Stimulated activated naive CD8-positive, alpha-beta T cell treated with anti-CD3 and anti-CD28 coated beads, Interleukin-15, Interleukin-2, amounts not matched to agents 100 ng/mL and 50 ng/mL, for 24 hours (primary cell): Measurements from ENCODE around the gene LAPTM5.

ENCODE experiments used
- H3K27ac Mint-ChIP-seq: one replicate; pipeline ENCODE4 v1.8.0; 2021; ENCODE audit warnings: mild to moderate bottlenecking, mixed read lengths
- H3K27me3 Mint-ChIP-seq: one replicate; pipeline ENCODE4 v1.8.0; 2021; ENCODE audit warnings: mixed read lengths
- H3K36me3 Mint-ChIP-seq: one replicate; pipeline ENCODE4 v1.8.0; 2021; ENCODE audit warnings: low read depth, mixed read lengths
- H3K4me1 Mint-ChIP-seq: one replicate; pipeline ENCODE4 v1.8.0; 2021; ENCODE audit warnings: low read depth, mixed read lengths
- H3K4me3 Mint-ChIP-seq: one replicate; pipeline ENCODE4 v1.8.0; 2021; ENCODE audit warnings: mild to moderate bottlenecking, mixed read lengths
- H3K9me3 Mint-ChIP-seq: one replicate; pipeline ENCODE4 v1.8.0; 2021; ENCODE audit warnings: mixed read lengths

The LAPTM5 gene

GRCh38 chr1:30757352-30758120 is at the start of gene LAPTM5:
LAPTM5 (minus strand) TSS chr1:30757774; CDS start chr1:30757745, 29 bp downstream.
- Mint-ChIP-seq H3K4me1 (peaks cover 97% of the 10 kb centered on the region), H3K36me3 (peaks cover 17% of the 10 kb centered on the region), H3K9me3 (no peaks in the 10 kb centered on the region), H3K4me3 (peak within 1 kb of the TSS; percentile 94), H3K27ac (peak within 1 kb of the TSS; percentile 97), H3K27me3 (no peaks in the 10 kb centered on the region)

DNA sequence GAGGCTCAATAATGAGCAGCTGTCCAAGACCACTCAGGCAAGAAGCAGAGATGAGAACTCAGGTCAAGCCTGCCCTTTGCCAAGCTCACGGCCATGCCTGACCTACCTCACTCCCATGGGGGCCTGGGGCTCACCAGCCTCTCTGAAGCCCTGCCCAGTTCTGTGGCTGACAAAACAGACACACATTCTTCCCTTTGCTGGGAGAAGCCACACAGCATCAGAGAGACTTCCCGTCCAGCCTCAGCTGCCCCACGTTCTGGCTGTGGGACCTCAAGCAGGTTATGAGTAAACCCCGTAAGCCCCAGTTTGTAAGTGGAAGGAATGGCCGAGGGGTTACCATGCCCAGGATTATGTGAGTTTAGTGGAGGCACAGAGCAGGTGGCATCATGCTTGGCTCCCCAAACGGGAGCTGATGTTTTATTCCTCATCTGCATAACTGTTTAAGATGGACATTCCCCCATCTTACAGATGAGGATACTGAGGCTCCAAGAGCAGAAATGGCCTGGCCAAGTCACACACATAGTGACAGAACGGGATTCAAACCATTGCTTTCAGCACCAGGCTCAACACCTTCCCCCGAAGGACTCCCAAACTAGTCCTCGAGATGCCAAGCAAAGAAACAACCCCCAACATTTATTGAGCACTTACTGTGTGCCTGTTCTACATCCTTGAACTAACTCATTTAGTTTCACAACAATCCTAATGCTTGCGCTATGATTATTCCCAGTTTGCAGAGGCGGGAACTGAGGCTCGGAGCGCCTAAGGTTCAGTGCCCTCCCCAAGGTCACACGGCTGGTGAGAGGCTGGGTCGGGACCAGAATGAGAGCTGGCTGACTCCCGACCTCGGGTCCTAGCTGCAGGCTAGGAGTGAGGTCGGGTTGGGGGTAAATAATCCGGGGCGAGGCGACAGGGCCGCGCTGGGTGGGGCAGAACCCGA is 49.1 kb upstream of the LAPTM5 start:
- no peak overlapping the region for H3K27ac Mint-ChIP-seq
- peaks cover 63% of the 10 kb centered on the region for H3K27me3 Mint-ChIP-seq
- H3K36me3 Mint-ChIP-seq, result no peaks in the 10 kb centered on the region
- no peaks in the 10 kb centered on the region for H3K9me3 Mint-ChIP-seq
- H3K4me1 Mint-ChIP-seq, result no peaks in the 10 kb centered on the region
- no peak overlapping the region for H3K4me3 Mint-ChIP-seq

GRCh38 chr1:30805304-30806003 is 47.9 kb upstream of the LAPTM5 start:
- H3K36me3 Mint-ChIP-seq, result no peaks in the 10 kb centered on the region
- no peak overlapping the region for H3K4me3 Mint-ChIP-seq
- no peaks in the 10 kb centered on the region for H3K4me1 Mint-ChIP-seq
- no peak overlapping the region for H3K27ac Mint-ChIP-seq
- no peaks in the 10 kb centered on the region for H3K9me3 Mint-ChIP-seq
- H3K27me3 Mint-ChIP-seq, result peaks cover 57% of the 10 kb centered on the region

- H3K4me1 Mint-ChIP-seq, result no peaks in the 10 kb centered on the region
- H3K4me3 Mint-ChIP-seq, result no peak overlapping the region
- peaks cover 53% of the 10 kb centered on the region for H3K27me3 Mint-ChIP-seq
- H3K36me3 Mint-ChIP-seq, result no peaks in the 10 kb centered on the region
- no peak overlapping the region for H3K27ac Mint-ChIP-seq
- no peaks in the 10 kb centered on the region for H3K9me3 Mint-ChIP-seq
Observed at GRCh38 chr1:30804822-30805221, 47.2 kb upstream of the LAPTM5 start.

DNA sequence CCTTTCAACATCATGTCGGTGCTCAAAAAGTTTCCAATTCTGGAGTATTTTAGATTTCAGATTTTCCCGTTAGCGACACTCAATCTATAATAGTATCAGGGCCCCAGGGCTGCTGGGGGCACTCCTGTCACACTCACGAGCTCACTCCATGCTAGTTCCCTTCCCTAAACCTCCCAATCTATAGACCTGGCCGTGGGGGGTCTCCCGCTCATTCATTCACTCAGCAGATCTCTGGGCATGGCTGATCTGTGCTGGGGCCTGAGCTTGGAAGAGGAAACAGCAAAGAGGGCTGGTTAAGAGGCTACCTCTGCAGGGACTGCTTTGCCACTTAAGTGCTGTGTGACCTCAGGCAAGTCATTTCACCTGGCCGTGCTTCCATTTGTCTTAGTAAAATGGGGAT is 46.8 kb upstream of the LAPTM5 start:
- Mint-ChIP-seq H3K9me3 (no peaks in the 10 kb centered on the region), H3K27ac (no peak overlapping the region), H3K27me3 (peaks cover 51% of the 10 kb centered on the region), H3K36me3 (no peaks in the 10 kb centered on the region), H3K4me3 (no peak overlapping the region), H3K4me1 (no peaks in the 10 kb centered on the region)

DNA sequence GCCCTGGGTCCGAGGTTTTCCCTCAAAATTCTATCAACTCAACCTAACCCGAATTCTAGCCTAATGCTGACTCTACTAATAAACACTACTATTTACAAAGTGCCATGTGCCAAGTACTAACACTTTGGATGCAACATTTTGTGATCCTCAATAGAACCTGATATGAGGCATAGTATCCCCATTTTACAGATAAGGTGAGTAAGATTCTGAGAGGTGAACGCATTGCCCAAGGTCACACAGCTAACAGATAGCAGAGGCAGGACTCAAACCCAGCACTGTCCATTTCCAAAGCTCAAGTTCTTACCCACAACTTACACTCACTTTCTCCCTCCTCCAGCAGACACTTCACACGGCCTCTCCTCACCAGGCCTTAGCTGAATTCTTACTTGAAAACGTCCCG is 46.0 kb upstream of the LAPTM5 start:
- Mint-ChIP-seq H3K4me3 (no peak overlapping the region), H3K4me1 (peaks cover 4% of the 10 kb centered on the region), H3K27me3 (peaks cover 47% of the 10 kb centered on the region), H3K9me3 (no peaks in the 10 kb centered on the region), H3K27ac (no peak overlapping the region), H3K36me3 (no peaks in the 10 kb centered on the region)

DNA sequence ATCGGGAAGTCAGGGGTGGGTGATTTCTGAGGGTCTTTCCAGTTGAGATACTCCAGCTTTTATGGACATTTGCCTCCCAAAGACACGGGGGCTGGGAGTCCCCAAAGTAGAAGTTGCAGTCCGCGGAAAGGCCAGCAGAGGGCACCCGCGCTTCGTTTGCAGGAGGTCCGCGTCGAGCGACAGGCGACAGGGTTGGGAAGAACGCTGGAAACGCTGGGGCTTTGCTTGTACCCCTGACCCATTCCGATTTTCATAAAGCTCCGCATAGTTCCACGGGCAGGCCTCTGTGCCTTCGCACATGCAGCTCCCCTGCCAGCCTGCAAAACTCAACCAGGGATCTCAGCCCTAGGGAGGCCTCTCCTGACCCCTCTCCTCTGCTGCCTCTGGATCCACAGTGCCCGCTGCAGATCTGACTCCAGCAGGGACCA is 44.2 kb upstream of the LAPTM5 start:
- Mint-ChIP-seq H3K36me3 (no peaks in the 10 kb centered on the region), H3K4me3 (no peak overlapping the region), H3K27ac (no peak overlapping the region), H3K4me1 (peaks cover 10% of the 10 kb centered on the region), H3K27me3 (peaks cover 36% of the 10 kb centered on the region), H3K9me3 (no peaks in the 10 kb centered on the region)

DNA sequence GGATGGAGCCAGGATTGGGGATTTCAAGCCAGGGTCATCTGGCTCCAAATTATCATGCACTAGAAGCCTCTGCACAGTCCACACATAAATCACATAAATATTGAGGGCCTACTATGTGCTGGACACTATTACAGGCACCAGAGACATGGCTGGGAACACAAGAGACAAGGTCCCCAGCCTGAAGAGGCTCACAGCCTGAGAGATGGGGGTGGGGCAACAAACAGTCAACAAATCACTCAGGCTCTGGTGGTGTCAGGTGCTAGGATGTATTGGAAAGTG is 41.6 kb upstream of the LAPTM5 start:
- Mint-ChIP-seq H3K4me3 (no peak overlapping the region), H3K36me3 (no peaks in the 10 kb centered on the region), H3K4me1 (peaks cover 10% of the 10 kb centered on the region), H3K27me3 (peaks cover 15% of the 10 kb centered on the region), H3K9me3 (no peaks in the 10 kb centered on the region), H3K27ac (no peak overlapping the region)

- Mint-ChIP-seq H3K27me3 (peaks cover 9% of the 10 kb centered on the region), H3K4me3 (no peak overlapping the region), H3K9me3 (no peaks in the 10 kb centered on the region), H3K27ac (no peak overlapping the region), H3K36me3 (no peaks in the 10 kb centered on the region), H3K4me1 (peaks cover 10% of the 10 kb centered on the region)
Observed at GRCh38 chr1:30798389-30799232, 41.0 kb upstream of the LAPTM5 start.

- H3K27me3 Mint-ChIP-seq, result no peaks in the 10 kb centered on the region
Observed at GRCh38 chr1:30795026-30795425, 37.5 kb upstream of the LAPTM5 start.

GRCh38 chr1:30794260-30794659 is 36.7 kb upstream of the LAPTM5 start:
- no peak overlapping the region for H3K27ac Mint-ChIP-seq
- peaks cover 5% of the 10 kb centered on the region for H3K27me3 Mint-ChIP-seq
- H3K9me3 Mint-ChIP-seq, result no peaks in the 10 kb centered on the region
- peaks cover 18% of the 10 kb centered on the region for H3K4me1 Mint-ChIP-seq
- H3K36me3 Mint-ChIP-seq, result no peaks in the 10 kb centered on the region
- no peak overlapping the region for H3K4me3 Mint-ChIP-seq

More at GRCh38 chr1:30795026-30795425, 37.5 kb upstream of the LAPTM5 start:
- H3K36me3 Mint-ChIP-seq, result no peaks in the 10 kb centered on the region
- peaks cover 18% of the 10 kb centered on the region for H3K4me1 Mint-ChIP-seq
- H3K4me3 Mint-ChIP-seq, result no peak overlapping the region
- no peaks in the 10 kb centered on the region for H3K9me3 Mint-ChIP-seq
- H3K27ac Mint-ChIP-seq, result no peak overlapping the region

GRCh38 chr1:30793209-30793608 is 35.6 kb upstream of the LAPTM5 start:
- Mint-ChIP-seq H3K4me3 (no peak overlapping the region), H3K27me3 (peaks cover 10% of the 10 kb centered on the region), H3K9me3 (no peaks in the 10 kb centered on the region), H3K27ac (no peak overlapping the region), H3K36me3 (no peaks in the 10 kb centered on the region), H3K4me1 (peaks cover 11% of the 10 kb centered on the region)

GRCh38 chr1:30791868-30792267 is 34.3 kb upstream of the LAPTM5 start:
- Mint-ChIP-seq H3K27me3 (peaks cover 11% of the 10 kb centered on the region), H3K9me3 (no peaks in the 10 kb centered on the region), H3K4me3 (no peak overlapping the region), H3K36me3 (no peaks in the 10 kb centered on the region), H3K4me1 (peaks cover 8% of the 10 kb centered on the region), H3K27ac (no peak overlapping the region)
